GM19025 (cell line): ENCODE measurements around the gene ZBTB44.
"Not testable (repeated sequence)": the region's sequence is repeated elsewhere in the genome, so short reads cannot be mapped to it uniquely, and the experiment has no call there.

ENCODE experiments used
- ATAC-seq: cut with Tn5 transposase; IDR thresholded peaks from one replicate; pipeline ENCODE4 v1.9.1; 2021; ENCODE audit warnings: mild to moderate bottlenecking, low read depth, moderate library complexity; ENCODE audit not compliant: unreplicated experiment

Gene ZBTB44

GRCh38 chr11:130251763-130252162, 63.0 kb downstream of the ZBTB44 start:
- not testable (repeated sequence) for ATAC-seq

GRCh38 chr11:130249929-130250328, 64.8 kb downstream of the ZBTB44 start:
- ATAC-seq, result not testable (repeated sequence)

DNA sequence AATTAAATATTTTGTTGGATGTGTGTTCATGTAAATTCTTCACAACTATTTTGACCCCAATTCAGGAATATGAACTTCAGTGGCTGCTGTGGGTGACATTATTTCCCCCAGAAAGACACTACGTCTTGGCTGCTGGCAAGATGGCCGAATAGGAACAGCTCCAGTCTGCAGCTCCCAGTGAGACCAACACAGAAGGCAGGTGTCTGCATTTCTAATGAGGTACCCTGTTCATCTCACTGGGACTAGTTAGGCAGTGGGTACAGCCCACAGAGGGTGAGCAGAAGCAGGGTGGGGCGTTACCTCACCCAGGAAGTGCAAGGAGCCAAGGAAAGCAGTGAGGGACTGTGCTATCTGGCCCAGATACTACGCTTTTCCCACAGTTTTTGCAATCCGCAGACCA, 65.3 kb downstream of the ZBTB44 start:
- no peak for ATAC-seq

GRCh38 chr11:130247319-130247718, 67.4 kb downstream of the ZBTB44 start:
- no peak for ATAC-seq

- ATAC-seq, result no peak
These were observed 68.0 kb downstream of the ZBTB44 start for GRCh38 chr11:130246738-130247137.

DNA sequence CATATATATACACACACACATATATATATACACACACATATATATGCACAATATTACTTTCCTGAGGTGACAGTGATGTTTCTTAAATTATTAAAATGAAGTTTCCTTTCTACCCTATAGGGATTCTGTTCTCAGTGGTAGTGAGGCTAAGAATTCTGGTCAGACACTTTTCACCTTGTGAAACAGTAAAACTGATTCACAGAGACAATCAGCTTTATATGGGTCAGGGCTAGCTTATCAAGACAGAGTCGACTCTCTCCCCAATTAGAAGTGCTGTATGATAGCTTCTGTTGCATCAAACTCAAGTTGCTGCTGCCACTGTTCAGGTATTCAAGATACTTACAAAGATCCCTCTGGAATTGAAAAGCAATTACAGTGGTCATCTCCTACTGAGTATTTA, 68.4 kb downstream of the ZBTB44 start:
- ATAC-seq, result no peak

DNA sequence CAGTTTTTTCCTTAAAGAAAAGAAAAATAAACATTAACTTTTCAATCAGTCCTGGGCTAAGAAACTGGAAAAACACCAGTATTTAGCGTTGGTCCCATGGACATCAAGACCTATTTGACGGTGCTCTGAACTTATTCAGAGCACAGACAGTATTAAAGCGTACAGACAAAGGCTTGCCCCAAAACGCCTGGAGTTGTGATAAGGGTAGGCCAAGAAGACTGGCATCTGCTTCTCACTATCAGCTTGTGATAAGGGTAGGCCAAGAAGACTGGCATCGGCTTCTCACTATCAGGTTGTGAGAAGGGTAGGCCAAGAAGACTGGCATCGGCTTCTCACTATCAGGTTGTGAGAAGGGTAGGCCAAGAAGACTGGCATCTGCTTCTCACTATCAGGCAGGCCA, 69.3 kb downstream of the ZBTB44 start:
- ATAC-seq, result not testable (repeated sequence)

GRCh38 chr11:130244848-130245247, 69.9 kb downstream of the ZBTB44 start:
- ATAC-seq, result no peak

- no peak for ATAC-seq
These were observed 70.9 kb downstream of the ZBTB44 start for GRCh38 chr11:130243816-130244215.

GRCh38 chr11:130241713-130242112, 73.0 kb downstream of the ZBTB44 start:
- ATAC-seq, result no peak

- ATAC-seq, result no peak
These were observed 77.3 kb downstream of the ZBTB44 start for GRCh38 chr11:130237282-130238006.

- no peak for ATAC-seq
These were observed 80.4 kb downstream of the ZBTB44 start for GRCh38 chr11:130234315-130234714.

GRCh38 chr11:130233888-130234287, 80.8 kb downstream of the ZBTB44 start:
- not testable (repeated sequence) for ATAC-seq

GRCh38 chr11:130233486-130233885, 81.2 kb downstream of the ZBTB44 start:
- ATAC-seq, result not testable (repeated sequence)

DNA sequence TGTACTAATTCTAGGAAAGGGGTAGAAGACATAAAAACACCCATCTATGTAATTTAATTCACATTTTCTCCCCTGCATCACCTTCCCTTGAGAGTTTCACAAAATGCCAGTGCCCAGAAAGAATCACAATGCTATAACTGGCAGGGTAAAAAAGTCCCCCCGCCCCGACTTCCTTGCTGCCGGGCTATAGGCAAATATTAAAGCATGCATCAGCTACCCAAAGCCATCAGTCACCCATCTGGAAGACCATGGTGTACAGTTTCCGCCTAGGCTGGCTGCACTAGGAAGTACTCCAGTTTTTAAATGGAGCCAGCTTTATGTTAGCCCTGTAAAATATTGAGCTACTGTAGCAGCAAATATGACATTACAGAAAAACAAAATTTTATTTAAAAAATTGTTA, 87.3 kb downstream of the ZBTB44 start:
- no peak for ATAC-seq

DNA sequence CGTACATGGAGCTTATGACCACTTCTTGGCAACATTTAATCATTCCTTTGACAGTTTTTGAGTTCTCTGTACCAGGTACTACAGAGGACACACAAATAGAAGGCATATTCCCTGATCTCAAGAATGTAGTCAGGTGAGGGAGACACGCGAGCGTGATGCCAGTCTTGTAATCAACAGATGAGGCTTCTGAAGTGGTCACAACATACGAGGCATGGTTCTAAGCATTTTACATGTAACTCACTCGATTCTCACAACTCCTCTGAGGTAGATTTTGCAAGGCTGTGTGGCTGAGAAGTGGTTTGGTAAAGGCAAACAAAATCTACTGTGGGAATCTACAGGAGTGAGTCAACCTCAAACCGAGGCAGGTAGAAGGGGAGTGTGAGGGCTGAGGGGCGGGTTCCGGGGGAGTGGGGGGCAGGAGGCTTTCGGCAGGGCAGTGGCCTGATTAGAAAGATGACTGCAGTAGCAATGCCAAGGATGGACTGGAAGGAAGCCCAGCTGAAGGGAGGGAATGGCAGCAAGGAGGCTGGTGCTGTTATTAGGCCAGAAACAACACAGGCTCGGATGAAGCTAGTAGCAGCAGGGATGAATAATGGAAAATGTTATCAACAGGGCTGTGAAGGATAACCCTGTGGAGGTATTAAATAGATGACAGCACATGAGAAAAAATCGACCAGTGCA, 91.3 kb downstream of the ZBTB44 start:
- ATAC-seq, result no peak

- ATAC-seq, result no peak
These were observed 94.2 kb downstream of the ZBTB44 start for GRCh38 chr11:130220311-130221035.

DNA sequence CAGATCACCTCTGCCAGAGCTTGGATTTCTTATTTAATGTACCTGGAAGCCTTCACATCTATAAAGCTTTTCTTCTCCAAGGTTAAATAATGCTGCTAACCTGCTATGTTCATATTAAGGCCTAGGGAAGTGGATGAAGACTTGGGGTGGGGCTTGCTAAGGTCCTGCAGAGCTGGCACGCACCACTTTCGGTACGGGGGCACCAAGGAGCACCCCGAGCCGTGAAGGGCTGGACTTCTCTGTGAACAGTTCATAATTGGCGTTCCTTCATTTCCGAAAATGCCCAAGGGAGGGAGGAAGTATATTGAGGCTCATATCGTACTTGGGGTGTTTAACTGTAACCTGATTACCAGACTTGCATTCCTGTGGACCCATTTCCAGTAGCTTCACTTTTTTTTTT, 95.6 kb downstream of the ZBTB44 start:
- ATAC-seq, result no peak

- ATAC-seq, result no peak
These were observed 96.1 kb downstream of the ZBTB44 start for GRCh38 chr11:130218501-130219070.

- no peak for ATAC-seq
These were observed 97.3 kb downstream of the ZBTB44 start for GRCh38 chr11:130217133-130218031.
